Kidney (tissue), 14 donors: ENCODE data around the gene CYTH2. TPM values are rescaled to one million over a fixed set of nuclear protein-coding genes. Genes with fewer than 3 reads are reported as not detected.

ENCODE experiments used
- DNase-seq, 5 donors: peaks; one replicate each; pipeline ENCODE4 v3.0.0-alpha.2; 2013 to 2020
- FAIRE-seq: peaks from 2 replicates; lab custom pipeline; 2012; peaks lifted over from hg19 to GRCh38; lab: Jason Lieb, UNC
- H3K27ac ChIP-seq, 2 donors: one replicate each; pipeline ENCODE4 v1.7.0; 2013; ENCODE audit warnings: low read depth in 2 of 2, low read length in 2 of 2, inconsistent platforms in 1 of 2
- H3K27me3 ChIP-seq: one replicate; pipeline ENCODE4 v1.7.1; 2013; ENCODE audit warnings: low read length, inconsistent platforms; ENCODE audit not compliant: control insufficient read depth, insufficient read depth
- H3K36me3 ChIP-seq, 3 donors: one replicate each; pipeline versions ENCODE4 v1.7.0 to v1.7.1; 2013; ENCODE audit warnings: low read length in 3 of 3, control low read depth in 1 of 3, inconsistent platforms in 1 of 3; ENCODE audit not compliant: insufficient read depth in 3 of 3, control insufficient read depth in 2 of 3
- H3K4me1 ChIP-seq, 3 donors: one replicate each; pipeline versions ENCODE4 v1.7.0 to v1.7.1; 2013; ENCODE audit warnings: low read length in 3 of 3, inconsistent platforms in 1 of 3, low read depth in 1 of 3; ENCODE audit not compliant: control insufficient read depth in 2 of 3, insufficient read depth in 2 of 3
- H3K4me3 ChIP-seq, 3 donors: one replicate each; pipeline versions ENCODE4 v1.7.0 to v1.8.1; 2013; ENCODE audit warnings: low read length in 3 of 3, control low read depth in 1 of 3, inconsistent platforms in 1 of 3
- H3K9ac ChIP-seq, 3 donors: one replicate each; pipeline versions ENCODE4 v1.7.0 to v1.7.1; 2013; ENCODE audit warnings: low read length in 3 of 3, control low read depth in 1 of 3, inconsistent platforms in 1 of 3
- H3K9me3 ChIP-seq, 3 donors: one replicate each; pipeline versions ENCODE4 v1.7.0 to v1.7.1; 2013; ENCODE audit warnings: low read length in 3 of 3, control low read depth in 1 of 3, inconsistent platforms in 1 of 3; ENCODE audit not compliant: control insufficient read depth in 2 of 3, insufficient read depth in 1 of 3
- intact Hi-C: fragments of 100-400 bp; cut with DNase I; formaldehyde crosslinking; loops from one replicate; pipeline ENCODE4 v1.11.1; 2022
- polyA plus RNA-seq: library from polyadenylated mRNA; stranded (reverse); fragments of 350-450 nt; fragmentation: Illumina TruSeq; extraction: RNeasy Lipid Tissue Mini Kit (QIAGEN cat#74804); gene quantifications from one replicate; pipeline ENCODE4 v1.2.3, GENCODE V29; 2014; ENCODE audit warnings: low read depth, low replicate concordance; ENCODE audit not compliant: insufficient read depth
- total RNA-seq: library from RNA; stranded (reverse); fragmentation: NEBNext Ultra II Directional; extraction: Animal tissue kit (Norgen Biotek cat#: 25700); gene quantifications from one replicate; pipeline ENCODE4 v1.2.1, GENCODE V29; 2021
- TF ChIP-seq, protein P1 (sequence below): IDR thresholded peaks from 3 replicates; pipeline ENCODE4 v1.5.1; 2012; ENCODE audit warnings: mild to moderate bottlenecking, moderate library complexity, borderline replicate concordance; ENCODE audit not compliant: insufficient read depth; ENCODE audit errors: extremely low read depth
- donor health status: control.
- donor health status: control.
- donor health status: control.
- donor health status: control.
- donor health status: control.
- donor health status: DM: yes; HTN: yes; CAD: no.
- donor health status: Normal renal cell carcinoma (clear cell type).

The CYTH2 gene
- total and polyA plus RNA-seq, 2 donors from 2014 or later, result 51.0 to 96.1 TPM

DNA sequence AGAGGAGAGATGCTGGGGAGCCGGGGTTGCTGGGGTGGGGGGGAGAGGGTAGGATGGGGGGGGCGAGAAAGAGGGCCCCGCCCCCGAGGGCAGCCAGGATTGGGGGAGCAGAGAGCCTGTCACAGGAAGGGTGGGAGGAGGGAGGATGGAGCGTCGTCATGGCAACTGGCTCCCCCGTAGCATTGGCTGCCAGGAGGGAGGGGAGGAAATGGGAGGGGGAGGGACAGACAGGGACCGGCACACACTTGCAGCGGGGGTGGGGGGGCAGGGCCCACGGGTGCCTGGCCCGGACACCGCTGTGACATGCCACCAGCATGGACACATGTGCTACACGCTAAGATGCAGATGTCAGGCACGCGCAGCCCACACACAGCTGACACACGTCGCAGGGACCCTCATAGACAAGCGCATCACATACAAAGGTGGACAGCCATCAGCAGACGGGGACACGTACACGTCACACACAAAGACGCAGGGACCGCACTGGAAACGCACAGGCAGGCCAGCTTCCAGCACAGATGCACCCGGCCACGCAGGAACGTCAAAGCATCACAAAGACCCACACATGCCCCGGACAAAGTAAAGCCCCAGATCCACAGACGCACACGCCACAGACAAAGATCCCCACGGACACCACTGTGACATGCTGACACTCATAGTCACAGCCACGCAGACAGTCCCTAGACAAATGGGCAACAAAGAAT, 42.8 kb downstream of the CYTH2 start, which contains the start of gene LMTK3:
Gene LMTK3 (minus strand): TSS at position 36 of the 704 bp plus-strand sequence. CDS start 259 bp downstream, outside the sequence.
- H3K4me1 ChIP-seq, result peaks cover 0 to 7% (median 2%) of the 10 kb centered on the region in 3 donors
- peaks cover 13% of the 10 kb centered on the region for H3K27me3 ChIP-seq
- H3K9me3 ChIP-seq, result peaks cover 0 to 3% (median 0%) of the 10 kb centered on the region in 3 donors
- no peak for FAIRE-seq
- no peak within 1 kb of the TSS for H3K9ac ChIP-seq
- peak within 1 kb of the TSS in 2 of 3 donors; percentile 28 to 48 for H3K4me3 ChIP-seq
- H3K27ac ChIP-seq, result no peak within 1 kb of the TSS
- TF ChIP-seq, protein P1, sequence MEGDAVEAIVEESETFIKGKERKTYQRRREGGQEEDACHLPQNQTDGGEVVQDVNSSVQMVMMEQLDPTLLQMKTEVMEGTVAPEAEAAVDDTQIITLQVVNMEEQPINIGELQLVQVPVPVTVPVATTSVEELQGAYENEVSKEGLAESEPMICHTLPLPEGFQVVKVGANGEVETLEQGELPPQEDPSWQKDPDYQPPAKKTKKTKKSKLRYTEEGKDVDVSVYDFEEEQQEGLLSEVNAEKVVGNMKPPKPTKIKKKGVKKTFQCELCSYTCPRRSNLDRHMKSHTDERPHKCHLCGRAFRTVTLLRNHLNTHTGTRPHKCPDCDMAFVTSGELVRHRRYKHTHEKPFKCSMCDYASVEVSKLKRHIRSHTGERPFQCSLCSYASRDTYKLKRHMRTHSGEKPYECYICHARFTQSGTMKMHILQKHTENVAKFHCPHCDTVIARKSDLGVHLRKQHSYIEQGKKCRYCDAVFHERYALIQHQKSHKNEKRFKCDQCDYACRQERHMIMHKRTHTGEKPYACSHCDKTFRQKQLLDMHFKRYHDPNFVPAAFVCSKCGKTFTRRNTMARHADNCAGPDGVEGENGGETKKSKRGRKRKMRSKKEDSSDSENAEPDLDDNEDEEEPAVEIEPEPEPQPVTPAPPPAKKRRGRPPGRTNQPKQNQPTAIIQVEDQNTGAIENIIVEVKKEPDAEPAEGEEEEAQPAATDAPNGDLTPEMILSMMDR, result no peak
- H3K36me3 ChIP-seq, result no peaks in the 10 kb centered on the region
- intact Hi-C loops, result no loop called here
- DNase-seq, result peak in 3 of 5 donors; percentile 49 to 85 (median 82)

DNA sequence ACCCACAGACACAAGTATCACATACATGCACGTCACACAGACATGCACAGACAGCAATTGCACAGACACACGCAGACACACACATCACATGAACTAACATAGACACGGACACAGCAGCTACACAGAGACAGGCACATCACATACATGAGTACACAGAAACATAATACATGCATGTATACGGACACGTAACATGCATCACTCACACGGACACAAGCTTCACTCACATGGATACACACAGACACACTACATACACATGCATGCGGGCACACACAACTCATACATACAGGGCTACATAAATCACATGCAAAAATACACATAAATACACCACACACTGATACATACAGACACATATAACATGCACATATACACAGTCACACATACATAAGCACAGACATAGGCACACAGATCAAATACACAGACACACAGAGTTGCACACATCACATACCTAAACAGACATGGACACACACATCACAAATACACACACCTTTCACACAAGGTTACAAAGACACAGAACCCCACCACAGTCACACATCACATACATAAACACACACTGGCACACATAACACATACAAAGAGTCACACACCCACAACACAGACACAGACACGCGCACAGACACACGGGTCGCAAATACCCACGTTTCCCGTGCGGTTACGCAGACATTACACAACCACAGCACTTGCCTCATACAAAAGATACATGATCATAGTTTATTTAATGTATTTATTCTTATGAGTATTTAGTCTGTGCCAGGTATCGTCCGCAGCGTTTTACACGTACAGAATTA, 43.5 kb downstream of the CYTH2 start:
- no peak overlapping the region for H3K9ac ChIP-seq
- no peak overlapping the region for H3K27ac ChIP-seq
- intact Hi-C loops, result no loop called here
- H3K4me3 ChIP-seq, result peak overlapping the region in 1 of 3 donors; percentile 28
- no peak for DNase-seq
- peaks cover 0 to 3% (median 0%) of the 10 kb centered on the region in 3 donors for H3K9me3 ChIP-seq
- FAIRE-seq, result no peak
- H3K36me3 ChIP-seq, result no peaks in the 10 kb centered on the region
- TF ChIP-seq, protein P1, result no peak
- peaks cover 13% of the 10 kb centered on the region for H3K27me3 ChIP-seq
- peaks cover 0 to 7% (median 2%) of the 10 kb centered on the region in 3 donors for H3K4me1 ChIP-seq

GRCh38 chr19:48513289-48514122, 44.3 kb downstream of the CYTH2 start:
- Histone ChIP-seq H3K27ac (peak overlapping the region in 1 of 2 donors; percentile 5), H3K9ac (peak overlapping the region in 1 of 3 donors; percentile 46), H3K27me3 (peaks cover 13% of the 10 kb centered on the region), H3K36me3 (no peaks in the 10 kb centered on the region), H3K4me1 (peaks cover 0 to 7% (median 2%) of the 10 kb centered on the region in 3 donors), H3K4me3 (peak overlapping the region in 2 of 3 donors; percentile 4 to 63), H3K9me3 (peaks cover 0 to 3% (median 0%) of the 10 kb centered on the region in 3 donors)
- TF ChIP-seq, protein P1, result no peak
- FAIRE-seq (no peak), DNase-seq (peak; percentile 76 to 89 (median 85))
- intact Hi-C loops, result no loop called here
